Measurements from ENCODE around the gene CAMTA1.

DNA sequence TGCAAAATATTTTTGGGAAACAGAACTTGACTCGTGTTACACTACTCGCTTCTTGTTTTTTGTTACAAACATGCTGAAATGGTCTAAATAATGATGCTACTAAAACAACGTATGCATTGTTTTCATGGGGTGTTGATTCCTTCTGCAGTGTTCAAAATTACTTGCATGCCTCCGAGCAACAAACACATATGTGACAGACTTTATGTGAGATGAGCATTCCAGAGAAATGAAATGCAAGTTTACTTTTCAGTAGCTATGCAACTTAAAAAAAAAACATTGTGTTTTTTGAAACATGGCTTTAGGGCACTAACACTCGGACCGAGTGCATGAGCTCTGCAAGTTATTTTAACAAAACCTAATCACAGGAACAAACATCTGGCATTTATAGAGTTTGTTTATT lies 84.8 kb downstream of the CAMTA1 start:
- TF ChIP-seq, protein P1, sequence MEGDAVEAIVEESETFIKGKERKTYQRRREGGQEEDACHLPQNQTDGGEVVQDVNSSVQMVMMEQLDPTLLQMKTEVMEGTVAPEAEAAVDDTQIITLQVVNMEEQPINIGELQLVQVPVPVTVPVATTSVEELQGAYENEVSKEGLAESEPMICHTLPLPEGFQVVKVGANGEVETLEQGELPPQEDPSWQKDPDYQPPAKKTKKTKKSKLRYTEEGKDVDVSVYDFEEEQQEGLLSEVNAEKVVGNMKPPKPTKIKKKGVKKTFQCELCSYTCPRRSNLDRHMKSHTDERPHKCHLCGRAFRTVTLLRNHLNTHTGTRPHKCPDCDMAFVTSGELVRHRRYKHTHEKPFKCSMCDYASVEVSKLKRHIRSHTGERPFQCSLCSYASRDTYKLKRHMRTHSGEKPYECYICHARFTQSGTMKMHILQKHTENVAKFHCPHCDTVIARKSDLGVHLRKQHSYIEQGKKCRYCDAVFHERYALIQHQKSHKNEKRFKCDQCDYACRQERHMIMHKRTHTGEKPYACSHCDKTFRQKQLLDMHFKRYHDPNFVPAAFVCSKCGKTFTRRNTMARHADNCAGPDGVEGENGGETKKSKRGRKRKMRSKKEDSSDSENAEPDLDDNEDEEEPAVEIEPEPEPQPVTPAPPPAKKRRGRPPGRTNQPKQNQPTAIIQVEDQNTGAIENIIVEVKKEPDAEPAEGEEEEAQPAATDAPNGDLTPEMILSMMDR (IDR thresholded peaks at IDR 0.05): no peak
- TF ChIP-seq, protein P2, sequence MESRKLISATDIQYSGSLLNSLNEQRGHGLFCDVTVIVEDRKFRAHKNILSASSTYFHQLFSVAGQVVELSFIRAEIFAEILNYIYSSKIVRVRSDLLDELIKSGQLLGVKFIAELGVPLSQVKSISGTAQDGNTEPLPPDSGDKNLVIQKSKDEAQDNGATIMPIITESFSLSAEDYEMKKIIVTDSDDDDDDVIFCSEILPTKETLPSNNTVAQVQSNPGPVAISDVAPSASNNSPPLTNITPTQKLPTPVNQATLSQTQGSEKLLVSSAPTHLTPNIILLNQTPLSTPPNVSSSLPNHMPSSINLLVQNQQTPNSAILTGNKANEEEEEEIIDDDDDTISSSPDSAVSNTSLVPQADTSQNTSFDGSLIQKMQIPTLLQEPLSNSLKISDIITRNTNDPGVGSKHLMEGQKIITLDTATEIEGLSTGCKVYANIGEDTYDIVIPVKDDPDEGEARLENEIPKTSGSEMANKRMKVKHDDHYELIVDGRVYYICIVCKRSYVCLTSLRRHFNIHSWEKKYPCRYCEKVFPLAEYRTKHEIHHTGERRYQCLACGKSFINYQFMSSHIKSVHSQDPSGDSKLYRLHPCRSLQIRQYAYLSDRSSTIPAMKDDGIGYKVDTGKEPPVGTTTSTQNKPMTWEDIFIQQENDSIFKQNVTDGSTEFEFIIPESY (IDR thresholded peaks at IDR 0.05; ENCODE audit: borderline replicate concordance, low read depth): no peak
- no peak for TF ChIP-seq CHD2 (IDR thresholded peaks at IDR 0.05; ENCODE audit: low read length, partially characterized antibody)
- TF ChIP-seq EZH2phosphoT487 (IDR thresholded peaks at IDR 0.05; ENCODE audit: borderline replicate concordance, low read depth): no peak
- TF ChIP-seq, protein P3, sequence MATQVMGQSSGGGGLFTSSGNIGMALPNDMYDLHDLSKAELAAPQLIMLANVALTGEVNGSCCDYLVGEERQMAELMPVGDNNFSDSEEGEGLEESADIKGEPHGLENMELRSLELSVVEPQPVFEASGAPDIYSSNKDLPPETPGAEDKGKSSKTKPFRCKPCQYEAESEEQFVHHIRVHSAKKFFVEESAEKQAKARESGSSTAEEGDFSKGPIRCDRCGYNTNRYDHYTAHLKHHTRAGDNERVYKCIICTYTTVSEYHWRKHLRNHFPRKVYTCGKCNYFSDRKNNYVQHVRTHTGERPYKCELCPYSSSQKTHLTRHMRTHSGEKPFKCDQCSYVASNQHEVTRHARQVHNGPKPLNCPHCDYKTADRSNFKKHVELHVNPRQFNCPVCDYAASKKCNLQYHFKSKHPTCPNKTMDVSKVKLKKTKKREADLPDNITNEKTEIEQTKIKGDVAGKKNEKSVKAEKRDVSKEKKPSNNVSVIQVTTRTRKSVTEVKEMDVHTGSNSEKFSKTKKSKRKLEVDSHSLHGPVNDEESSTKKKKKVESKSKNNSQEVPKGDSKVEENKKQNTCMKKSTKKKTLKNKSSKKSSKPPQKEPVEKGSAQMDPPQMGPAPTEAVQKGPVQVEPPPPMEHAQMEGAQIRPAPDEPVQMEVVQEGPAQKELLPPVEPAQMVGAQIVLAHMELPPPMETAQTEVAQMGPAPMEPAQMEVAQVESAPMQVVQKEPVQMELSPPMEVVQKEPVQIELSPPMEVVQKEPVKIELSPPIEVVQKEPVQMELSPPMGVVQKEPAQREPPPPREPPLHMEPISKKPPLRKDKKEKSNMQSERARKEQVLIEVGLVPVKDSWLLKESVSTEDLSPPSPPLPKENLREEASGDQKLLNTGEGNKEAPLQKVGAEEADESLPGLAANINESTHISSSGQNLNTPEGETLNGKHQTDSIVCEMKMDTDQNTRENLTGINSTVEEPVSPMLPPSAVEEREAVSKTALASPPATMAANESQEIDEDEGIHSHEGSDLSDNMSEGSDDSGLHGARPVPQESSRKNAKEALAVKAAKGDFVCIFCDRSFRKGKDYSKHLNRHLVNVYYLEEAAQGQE (IDR thresholded peaks at IDR 0.05; ENCODE audit: low read depth, low read length): no peak
- no peak for TF ChIP-seq GABPA (IDR thresholded peaks at IDR 0.05; ENCODE audit: low read depth)
- no peak for TF ChIP-seq EP300 (IDR thresholded peaks at IDR 0.05; ENCODE audit: borderline replicate concordance in 1 of 2, low read depth in 1 of 2, low read length in 1 of 2)
- no peak for TF ChIP-seq RCOR1 (IDR thresholded peaks at IDR 0.05; ENCODE audit: low read length)
- TF ChIP-seq TCF12 (IDR thresholded peaks at IDR 0.05): no peak
